Tibial artery (tissue), 4 donors: ENCODE measurements around the gene SEPTIN2.

Experiments
- DNase-seq, 2 donors: peaks; one replicate each; pipeline ENCODE4 v3.0.0-alpha.2; 2019
- H3K27ac ChIP-seq, 2 donors: fragments of 200-600 bp; sonication (generic) in 1 of 2; 1 replicate in 1 of 2; 2 replicates in 1 of 2; pipeline ENCODE4 v1.5.1; 2018 to 2019; ENCODE audit warnings: mild to moderate bottlenecking in 1 of 2
- H3K27me3 ChIP-seq, 2 donors: fragments of 200-600 bp; sonication (generic) in 1 of 2; one replicate each; pipeline versions ENCODE4 v1.5.1 to v1.6.0; 2016 to 2019
- H3K36me3 ChIP-seq, 3 donors: fragments of 200-600 bp; sonication (generic) in 2 of 3; one replicate each; pipeline ENCODE4 v1.5.1; 2016 to 2019; ENCODE audit warnings: mild to moderate bottlenecking in 2 of 3
- H3K4me1 ChIP-seq, 4 donors: fragments of 200-600 bp; sonication (generic) in 2 of 4; 1 replicate in 3 of 4; 2 replicates in 1 of 4; pipeline ENCODE4 v1.5.1; 2016 to 2019
- H3K4me3 ChIP-seq, 2 donors: fragments of 200-600 bp; sonication (generic) in 1 of 2; 1 replicate in 1 of 2; 2 replicates in 1 of 2; pipeline ENCODE4 v1.5.1; 2018 to 2019; ENCODE audit warnings: mild to moderate bottlenecking in 2 of 2
- H3K9me3 ChIP-seq, 3 donors: fragments of 200-600 bp; sonication (generic) in 1 of 3; one replicate each; pipeline ENCODE4 v1.5.1; 2016 to 2019
- CTCF ChIP-seq, 2 experiments: fragments of 200-600 bp in 1 of 2; fragments of 450-650 bp in 1 of 2; IDR thresholded peaks; one replicate each; pipeline ENCODE4 v1.5.1; 2017 to 2019; ENCODE audit warnings: antibody characterized with exemption in 2 of 2, mild to moderate bottlenecking in 1 of 2, moderate library complexity in 1 of 2
- intact Hi-C: fragments of 100-400 bp; cut with DNase I; formaldehyde crosslinking; loops from one replicate; pipeline ENCODE4 v1.15.0; 2023; ENCODE audit warnings: low total_unique reads

The SEPTIN2 gene

GRCh38 chr2:241358470-241358869 lies 42.7 kb downstream of the SEPTIN2 start:
- H3K4me3 ChIP-seq: no peak overlapping the region
- no peak for DNase-seq
- H3K4me1 ChIP-seq: peaks cover 0 to 45% (median 21%) of the 10 kb centered on the region in 4 donors
- H3K27me3 ChIP-seq: no peaks in the 10 kb centered on the region
- no peak for TF ChIP-seq CTCF (IDR thresholded peaks at IDR 0.05)
- intact Hi-C loops: loop anchor here (10.0 kb wide), 1 partner anchor 276 kb away; the partner anchor contains the start of genes ATG4B and THAP4
- H3K36me3 ChIP-seq: peaks cover 3 to 6% (median 5%) of the 10 kb centered on the region in 3 donors
- H3K9me3 ChIP-seq: no peaks in the 10 kb centered on the region
- no peak overlapping the region for H3K27ac ChIP-seq

GRCh38 chr2:241359481-241360045 lies 43.8 kb downstream of the SEPTIN2 start:
- Histone ChIP-seq H3K4me3 (no peak overlapping the region), H3K4me1 (peaks cover 0 to 55% (median 22%) of the 10 kb centered on the region in 4 donors), H3K9me3 (no peaks in the 10 kb centered on the region), H3K36me3 (peaks cover 0 to 2% (median 2%) of the 10 kb centered on the region in 3 donors), H3K27me3 (no peaks in the 10 kb centered on the region), H3K27ac (no peak overlapping the region)
- no peak for TF ChIP-seq CTCF (IDR thresholded peaks at IDR 0.05)
- DNase-seq: no peak
- intact Hi-C loops: loop anchor here (10.0 kb wide), 1 partner anchor 275 kb away; the partner anchor contains the start of genes ATG4B and THAP4

GRCh38 chr2:241363426-241363825 lies 47.7 kb downstream of the SEPTIN2 start:
- Histone ChIP-seq H3K36me3 (no peaks in the 10 kb centered on the region), H3K4me1 (peaks cover 0 to 55% (median 14%) of the 10 kb centered on the region in 4 donors), H3K9me3 (no peaks in the 10 kb centered on the region), H3K27ac (peak overlapping the region; percentile 48 to 71), H3K27me3 (no peaks in the 10 kb centered on the region), H3K4me3 (peak overlapping the region; percentile 12 to 25)
- no peak for TF ChIP-seq CTCF (IDR thresholded peaks at IDR 0.05)
- no peak for DNase-seq
- intact Hi-C loops: no loop called here

- peak overlapping the region in 1 of 2 donors; percentile 71 for H3K27ac ChIP-seq
- H3K4me1 ChIP-seq: peaks cover 0 to 58% (median 12%) of the 10 kb centered on the region in 4 donors
- no peaks in the 10 kb centered on the region for H3K36me3 ChIP-seq
- TF ChIP-seq CTCF (IDR thresholded peaks at IDR 0.05): no peak
- intact Hi-C loops: no loop called here
- H3K9me3 ChIP-seq: no peaks in the 10 kb centered on the region
- no peak for DNase-seq
- H3K27me3 ChIP-seq: no peaks in the 10 kb centered on the region
- no peak overlapping the region for H3K4me3 ChIP-seq
Measured at GRCh38 chr2:241364781-241365180, 49.1 kb downstream of the SEPTIN2 start.

- Histone ChIP-seq H3K27ac (no peak overlapping the region), H3K36me3 (no peaks in the 10 kb centered on the region), H3K9me3 (no peaks in the 10 kb centered on the region), H3K27me3 (no peaks in the 10 kb centered on the region), H3K4me3 (no peak overlapping the region), H3K4me1 (peaks cover 0 to 61% (median 12%) of the 10 kb centered on the region in 4 donors)
- no peak for DNase-seq
- intact Hi-C loops: no loop called here
- TF ChIP-seq CTCF (IDR thresholded peaks at IDR 0.05): no peak
Measured at GRCh38 chr2:241366678-241367077, 51.0 kb downstream of the SEPTIN2 start.
